Measurements from ENCODE around the gene GCSH. TPM values are rescaled to one million over a fixed set of nuclear protein-coding genes. Genes with fewer than 3 reads are reported as not detected.

The GCSH gene
- total RNA-seq, 2 donors from 2014 or later: 24.5 to 24.8 TPM

- DNase-seq (no peak), ATAC-seq (no peak)
- intact Hi-C loops (cut with DNase I): loop anchor here in 1 of 2 donors (10.0 kb wide), 1 partner anchor 57 kb away; no protein-coding TSS in a partner anchor
Measured at GRCh38 chr16:81107511-81107910, 11.3 kb upstream of the GCSH start.

- DNase-seq (no peak), ATAC-seq (no peak)
- intact Hi-C loops (cut with DNase I): loop anchor here in 1 of 2 donors (10.0 kb wide), 1 partner anchor 58 kb away; no protein-coding TSS in a partner anchor
Measured at GRCh38 chr16:81106826-81107503, 10.8 kb upstream of the GCSH start.

- ATAC-seq (no peak), DNase-seq (no peak)
- intact Hi-C loops (cut with DNase I): loop anchor here in 1 of 2 donors (10.0 kb wide), 1 partner anchor 59 kb away; no protein-coding TSS in a partner anchor
Measured at GRCh38 chr16:81105946-81106345, 9.8 kb upstream of the GCSH start.

DNA sequence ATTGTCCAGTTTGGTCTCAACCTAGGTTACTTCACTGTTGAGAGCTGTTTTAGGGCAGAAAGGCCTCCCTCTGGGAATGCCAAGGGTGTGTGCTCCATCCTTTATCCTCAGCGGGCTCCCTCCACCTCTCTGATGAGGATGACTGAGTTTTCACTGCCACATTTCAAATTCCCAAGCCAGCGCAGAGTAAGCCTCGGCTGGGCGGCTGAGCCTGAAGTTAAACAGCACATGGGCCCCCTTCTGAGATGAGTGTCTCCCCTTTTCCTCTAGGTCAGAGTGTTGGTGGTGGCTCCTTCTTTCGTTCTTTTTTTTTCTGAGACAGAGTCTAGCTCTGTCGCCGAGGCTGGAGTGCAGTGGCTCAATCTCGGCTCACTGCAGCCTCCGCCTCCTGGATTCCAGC is 5.5 kb upstream of the GCSH start:
- ATAC-seq: no peak
- DNase-seq: no peak
- intact Hi-C loops (cut with DNase I): loop anchor here in 1 of 2 donors (10.0 kb wide), 1 partner anchor 63 kb away; no protein-coding TSS in a partner anchor

GRCh38 chr16:81099958-81100357 is 3.8 kb upstream of the GCSH start:
- intact Hi-C loops (cut with DNase I): loop anchor here in 1 of 2 donors (10.0 kb wide), 1 partner anchor 65 kb away; no protein-coding TSS in a partner anchor
- no peak for ATAC-seq
- DNase-seq: no peak

DNA sequence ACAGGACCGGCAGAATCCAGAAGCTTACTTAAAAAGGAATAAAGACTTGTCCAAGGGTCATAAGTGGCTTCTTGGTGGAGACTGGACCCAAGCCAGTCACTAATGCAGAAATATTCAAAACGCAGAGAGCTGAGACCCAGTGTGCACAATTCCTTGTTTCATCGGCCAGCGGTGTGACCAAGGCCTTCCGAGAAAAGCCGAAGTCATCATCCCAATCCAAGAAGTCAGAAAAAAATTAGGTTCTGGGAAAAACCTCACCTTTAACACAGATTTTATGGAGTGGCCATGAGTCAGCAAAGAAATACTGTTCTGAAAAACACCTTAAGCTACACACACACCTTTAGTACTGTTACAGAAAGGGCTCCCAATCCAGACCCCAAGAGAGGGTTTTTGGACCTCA is 1.0 kb upstream of the GCSH start:
- intact Hi-C loops (cut with DNase I): no loop called here
- DNase-seq (no peak), ATAC-seq (no peak)

DNA sequence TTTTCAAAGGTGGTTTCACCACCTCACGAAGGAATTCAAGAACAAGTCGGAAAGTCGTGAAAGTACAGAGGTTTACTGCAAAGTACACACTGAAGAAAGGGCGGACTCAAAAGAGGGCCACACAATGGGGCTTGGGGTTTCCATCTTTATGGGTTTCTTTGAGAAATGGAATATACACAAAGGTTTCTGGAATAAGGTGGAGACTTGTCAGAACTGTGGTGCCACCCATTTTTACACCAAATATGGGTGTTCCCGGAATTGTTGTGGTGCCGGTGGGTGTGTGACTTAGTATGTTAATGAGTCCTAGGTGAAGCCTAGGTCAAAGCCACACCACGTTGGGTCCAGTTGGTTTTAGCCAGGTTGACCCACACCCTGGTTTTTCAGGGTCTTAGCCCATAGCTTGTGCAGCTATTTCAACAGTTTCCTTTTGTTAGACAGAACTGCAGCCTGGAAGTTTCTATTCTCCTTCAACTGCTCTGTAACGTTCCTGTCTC is 567 bp upstream of the GCSH start:
- ATAC-seq (no peak), DNase-seq (no peak)
- intact Hi-C loops (cut with DNase I): no loop called here

DNA sequence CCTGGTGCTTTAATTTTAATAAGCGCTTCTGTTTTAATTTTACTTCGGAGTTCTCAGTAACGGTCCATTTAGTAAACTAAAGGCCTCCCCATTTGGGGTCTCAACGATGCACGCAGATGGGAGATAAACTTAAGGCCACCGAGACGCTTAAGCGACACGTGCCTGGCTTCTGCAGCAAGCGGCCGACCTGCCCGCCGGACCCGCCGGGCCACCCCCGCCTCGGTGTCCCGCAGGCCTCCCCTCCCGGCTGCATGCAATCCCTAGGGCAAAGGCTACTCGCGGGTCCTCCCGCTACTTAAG is 592 bp downstream of the GCSH start:
- ATAC-seq: no peak
- intact Hi-C loops (cut with DNase I): no loop called here
- no peak for DNase-seq

DNA sequence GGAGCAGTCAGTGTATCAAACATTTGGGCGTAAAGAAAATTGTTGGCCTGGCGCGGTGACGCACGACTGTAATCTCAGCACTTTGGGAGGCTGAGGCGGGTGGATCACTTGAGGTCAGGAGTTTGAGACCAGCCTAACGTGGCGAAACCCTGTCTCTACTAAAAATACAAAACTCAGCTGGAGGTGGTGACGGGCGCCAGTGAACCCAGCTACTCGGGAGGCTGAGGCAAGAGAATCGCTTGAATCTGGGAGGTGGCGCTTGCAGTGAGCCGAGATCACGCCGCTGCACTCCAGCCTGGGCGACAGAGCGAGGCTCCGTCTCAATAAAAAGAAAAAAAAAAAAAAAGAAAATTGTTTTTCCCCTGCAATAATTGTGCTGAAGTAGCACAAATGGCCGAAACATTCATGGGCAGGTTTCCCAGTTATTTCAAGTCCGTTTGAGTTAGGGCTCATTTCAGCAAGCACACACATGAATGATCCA is 1.4 kb downstream of the GCSH start:
- intact Hi-C loops (cut with DNase I): no loop called here
- ATAC-seq (no peak), DNase-seq (no peak)

DNA sequence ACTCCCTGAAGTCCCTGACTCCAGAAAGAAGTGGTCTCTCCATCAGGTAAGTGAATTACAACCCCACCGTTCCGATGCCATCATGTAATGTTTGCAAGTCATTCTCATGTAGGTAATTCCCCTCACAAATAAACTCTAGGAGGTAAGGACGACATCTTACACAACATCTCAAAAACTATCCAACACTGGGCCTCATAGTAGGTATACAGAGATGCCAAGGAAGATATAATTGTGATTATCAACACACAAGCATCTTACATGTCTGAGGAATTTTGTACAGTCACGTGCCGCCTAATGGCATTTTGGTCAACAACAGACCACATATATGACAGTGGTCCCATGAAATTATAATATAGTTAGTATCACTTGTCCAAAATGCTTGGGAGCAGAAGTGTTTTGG is 7.4 kb downstream of the GCSH start:
- intact Hi-C loops (cut with DNase I): no loop called here
- DNase-seq (no peak), ATAC-seq (no peak)

DNA sequence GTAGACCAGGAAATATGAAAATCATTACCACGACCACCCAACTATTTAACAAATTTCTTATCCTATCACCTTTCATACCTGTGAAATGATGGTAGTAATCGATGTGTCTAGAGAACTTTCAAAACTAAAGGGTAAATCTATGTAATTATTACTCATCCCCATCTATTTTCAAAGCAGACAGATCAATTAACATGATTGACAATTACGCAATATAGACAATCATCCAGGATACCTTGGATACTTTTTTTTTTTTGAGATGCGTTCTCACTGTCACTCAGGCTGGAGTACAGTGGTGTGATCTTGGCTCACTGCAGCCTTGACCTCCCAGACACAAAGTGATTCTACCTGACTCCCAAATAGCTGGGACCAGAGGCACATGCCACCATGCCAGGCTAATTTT is 15.2 kb downstream of the GCSH start:
- no peak for DNase-seq
- intact Hi-C loops (cut with DNase I): no loop called here
- ATAC-seq: no peak

DNA sequence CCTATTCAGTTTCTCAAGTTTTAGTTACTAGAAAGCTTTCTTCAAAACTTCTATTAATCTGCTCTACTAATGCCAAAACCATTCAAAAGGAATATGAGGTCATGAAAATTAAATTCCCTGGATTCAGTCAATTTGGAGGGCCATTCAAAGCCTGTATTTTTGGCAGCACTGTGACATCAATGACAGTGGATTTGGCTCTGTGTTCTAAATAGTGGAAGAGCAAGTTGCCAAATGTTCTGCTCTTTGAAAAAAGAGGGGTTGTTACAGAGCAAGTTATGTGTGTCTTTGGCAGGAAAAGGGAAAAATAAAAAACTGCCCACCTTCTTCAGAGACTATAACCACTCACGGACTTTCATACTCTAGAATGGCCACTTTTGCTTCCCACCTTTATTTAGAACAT is 16.0 kb downstream of the GCSH start:
- ATAC-seq: no peak
- intact Hi-C loops (cut with DNase I): no loop called here
- no peak for DNase-seq

DNA sequence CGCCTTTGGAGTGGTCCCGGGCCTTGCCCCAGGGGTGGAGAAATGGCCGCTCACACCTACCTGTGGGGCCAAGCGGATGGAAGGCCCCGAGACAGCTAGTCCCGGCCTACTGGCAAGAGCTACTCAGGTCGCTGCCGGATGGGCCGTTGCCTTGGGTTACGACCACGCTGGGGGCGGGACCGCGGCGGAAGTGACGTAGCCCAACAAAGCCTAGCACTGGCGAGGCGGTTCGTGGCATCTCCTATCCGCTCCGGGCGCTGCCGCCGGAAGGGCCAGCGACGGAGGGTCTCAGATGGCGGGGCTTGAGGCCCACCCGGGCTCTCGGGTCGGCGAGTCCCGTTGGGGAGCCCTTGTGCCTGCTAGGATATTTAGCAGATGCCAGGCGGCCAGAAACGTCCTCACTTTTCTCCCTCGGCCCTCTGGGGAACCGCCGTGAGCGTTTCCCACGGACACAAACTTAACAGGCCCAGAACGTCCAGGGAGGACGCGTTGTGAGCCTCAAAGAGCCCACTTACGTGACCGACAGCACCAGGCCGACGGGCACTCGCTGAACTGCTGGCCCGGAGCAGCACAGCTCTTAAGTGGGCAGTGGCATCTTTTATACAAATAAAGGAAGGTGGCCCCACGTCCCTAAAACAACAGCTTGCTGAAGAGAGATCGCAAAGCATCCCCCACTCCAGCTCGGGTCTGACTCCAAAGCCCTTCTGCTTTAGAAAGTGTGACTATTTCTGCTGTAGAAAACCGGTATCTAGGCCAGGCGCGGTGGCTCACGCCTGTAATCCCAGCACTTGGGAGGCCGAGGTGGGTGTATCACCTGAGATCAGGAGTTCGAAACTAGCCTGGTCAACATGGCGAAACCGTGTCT is 18.9 kb downstream of the GCSH start, which contains the start of gene C16orf46:
Gene C16orf46, minus strand, starts transcription at position 163 of the 865 bp plus-strand sequence. CDS start 13,283 bp downstream, outside the sequence.
- DNase-seq (peak; percentile 97), ATAC-seq (peak; percentile 98 to 99)
- intact Hi-C loops (cut with DNase I): no loop called here

- intact Hi-C loops (cut with DNase I): no loop called here
- DNase-seq: peak; percentile 91
- peak; percentile 93 to 96 for ATAC-seq
Measured at GRCh38 chr16:81076566-81077075, 19.6 kb downstream of the GCSH start.

DNA sequence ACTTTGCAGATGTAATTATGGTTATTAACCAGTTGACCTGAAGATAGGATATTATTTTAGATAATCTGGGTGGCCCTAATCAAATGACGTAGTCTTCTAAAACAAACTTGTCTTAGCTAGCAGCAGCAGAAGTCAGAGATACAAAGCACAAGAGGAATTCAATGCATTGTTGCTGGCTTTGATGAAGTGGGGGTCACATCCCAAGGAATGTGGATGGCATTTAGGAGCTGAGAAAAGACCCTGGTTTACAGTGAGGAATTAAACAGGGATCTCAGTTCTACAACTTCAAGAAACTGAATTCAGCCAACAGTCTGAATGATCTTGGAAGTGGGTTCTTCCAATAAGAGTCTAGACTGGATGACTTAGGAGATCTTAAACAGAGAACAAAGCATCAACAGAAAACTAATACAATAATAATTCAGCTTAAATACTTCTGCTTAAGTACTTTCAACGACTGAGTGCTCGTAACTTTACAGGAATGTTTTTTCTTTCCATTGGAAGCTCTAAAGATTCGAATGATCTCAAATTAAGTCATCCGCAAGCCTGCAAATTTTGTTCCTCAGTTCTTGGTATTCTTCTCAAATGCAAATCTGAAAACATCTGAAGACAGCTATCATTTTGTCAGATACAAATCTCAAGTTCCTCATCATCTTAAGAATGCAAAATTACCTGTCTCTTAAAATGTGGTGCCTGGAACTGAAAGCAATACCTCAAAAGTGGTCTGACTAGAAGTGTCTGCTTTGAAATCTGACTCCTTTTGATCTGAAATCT is 22.4 kb downstream of the GCSH start:
- no peak for DNase-seq
- ATAC-seq: no peak
- intact Hi-C loops (cut with DNase I): no loop called here

DNA sequence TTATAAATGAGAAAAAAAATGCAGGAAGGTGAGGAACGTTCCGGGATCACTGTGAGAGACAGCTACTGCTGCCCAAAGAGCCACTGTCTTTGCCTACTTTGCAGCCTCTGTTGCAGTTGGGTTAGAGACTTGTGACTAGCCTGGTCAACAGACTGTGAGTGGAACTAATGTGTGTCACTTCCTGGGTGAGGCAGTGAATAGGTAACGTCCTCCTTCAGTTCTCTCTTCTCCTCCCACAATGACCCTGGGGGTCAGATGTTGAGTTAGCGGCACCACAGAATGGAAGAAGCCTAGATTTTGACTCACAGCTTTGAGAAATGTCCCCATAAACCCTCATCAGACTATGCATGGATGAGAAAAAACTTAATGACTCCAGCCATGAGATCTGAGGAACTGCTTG is 24.4 kb downstream of the GCSH start:
- intact Hi-C loops (cut with DNase I): no loop called here

GRCh38 chr16:81070979-81071378 is 25.2 kb downstream of the GCSH start:
- ATAC-seq: no peak
- no peak for DNase-seq
- intact Hi-C loops (cut with DNase I): no loop called here

More for the DNA sequence above, 24.4 kb downstream of the GCSH start:
- DNase-seq: no peak
- no peak for ATAC-seq

DNA sequence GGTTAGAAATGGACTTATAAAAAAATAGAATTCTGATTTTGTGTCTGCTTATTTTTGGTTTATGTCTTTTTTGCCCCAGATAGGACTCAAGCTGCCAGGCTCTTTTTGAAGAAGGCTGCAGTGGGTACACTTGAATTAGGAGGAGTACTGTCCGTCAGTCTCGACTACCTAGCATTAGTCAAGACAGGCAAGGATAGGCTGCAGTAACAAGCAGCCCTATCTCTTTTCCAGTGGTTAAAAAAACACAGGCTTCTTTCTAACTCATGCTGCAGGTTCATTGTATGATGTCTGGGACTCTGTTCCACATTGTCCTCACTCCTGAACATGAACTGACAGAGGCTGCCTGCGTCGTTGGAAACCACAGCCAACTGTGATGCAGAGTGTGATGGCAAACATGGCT is 27.1 kb downstream of the GCSH start:
- DNase-seq (no peak), ATAC-seq (no peak)
- intact Hi-C loops (cut with DNase I): no loop called here

GRCh38 chr16:81067166-81067565 is 29.0 kb downstream of the GCSH start:
- intact Hi-C loops (cut with DNase I): no loop called here
- DNase-seq (no peak), ATAC-seq (no peak)
